Activated CD4-positive, alpha-beta T cell treated with anti-CD3 and anti-CD28 coated beads, Interleukin-2, amount 50 U/mL, for 1 hour (primary cell): Measurements from ENCODE around the gene CLCA4.
"Not testable (repeated sequence)": the region's sequence is repeated elsewhere in the genome, so short reads cannot be mapped to it uniquely, and the experiment has no call there.

Experiments used
- DNase-seq: peaks from one replicate; pipeline ENCODE4 v3.0.0-alpha.2; 2020

The CLCA4 gene

GRCh38 chr1:86537928-86538695 is 8.8 kb upstream of the CLCA4 start:
- no peak for DNase-seq

- DNase-seq: no peak
Observed at GRCh38 chr1:86538775-86539174, 8.1 kb upstream of the CLCA4 start.

DNA sequence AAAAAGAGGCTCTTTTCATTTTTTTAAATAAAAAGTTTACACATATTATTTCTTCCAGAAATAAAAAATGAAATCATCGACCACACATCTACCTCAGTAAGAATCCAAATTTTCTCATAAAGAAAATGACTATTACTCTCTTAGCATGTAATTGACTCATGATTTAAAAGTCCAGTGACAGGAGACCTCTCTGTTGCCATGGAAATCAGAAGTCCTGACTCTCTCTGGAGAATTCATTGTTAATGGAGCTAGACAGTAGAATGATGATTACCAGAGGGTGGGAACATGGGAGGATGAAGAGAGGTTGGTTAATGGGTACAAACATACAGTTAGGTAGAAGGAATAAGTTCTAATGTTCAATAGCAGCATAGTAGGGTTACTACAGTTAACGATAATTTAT is 5.0 kb upstream of the CLCA4 start:
- no peak for DNase-seq

- DNase-seq: no peak
Observed at GRCh38 chr1:86542631-86543030, 4.2 kb upstream of the CLCA4 start.

DNA sequence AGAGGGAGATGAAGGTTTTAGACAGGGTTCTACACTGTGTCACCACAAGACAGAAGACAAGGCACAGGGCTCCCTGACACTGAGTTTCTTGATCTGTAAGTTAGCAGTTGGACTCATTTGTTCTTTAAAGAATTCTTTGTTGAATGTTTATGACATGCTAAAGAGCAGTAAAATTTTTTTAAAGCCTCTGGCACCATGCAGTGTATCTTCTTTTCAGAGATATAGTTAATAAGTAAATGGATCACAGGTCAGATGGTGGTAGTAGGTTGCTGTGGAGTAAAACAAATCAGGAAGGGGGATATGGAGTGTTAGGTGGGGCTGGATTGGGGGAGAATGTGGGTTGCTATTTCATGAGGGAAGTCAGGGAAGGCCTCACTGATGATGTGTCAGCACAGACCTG is 2.0 kb downstream of the CLCA4 start:
- DNase-seq: no peak

DNA sequence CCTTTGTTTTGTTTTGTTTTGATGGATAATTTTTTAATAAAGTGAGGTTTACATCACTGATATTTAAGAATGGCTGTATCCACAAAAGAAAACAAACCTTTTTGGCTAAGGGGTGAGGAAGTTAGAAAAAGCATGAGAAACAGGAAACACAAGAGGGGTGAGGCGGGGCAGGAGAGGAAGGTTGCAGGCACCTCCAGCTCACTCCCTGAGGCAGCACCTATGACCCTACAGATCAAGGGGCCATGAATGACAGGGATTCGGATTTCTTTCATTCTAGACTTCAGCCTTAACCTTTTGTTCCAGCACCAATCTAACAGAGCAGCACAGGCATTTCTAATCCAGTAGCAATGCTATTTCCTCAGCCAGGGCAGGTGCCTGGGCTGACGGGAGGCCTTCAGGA is 4.4 kb downstream of the CLCA4 start:
- DNase-seq: no peak

- DNase-seq: no peak
Observed at GRCh38 chr1:86552376-86552775, 5.5 kb downstream of the CLCA4 start.

GRCh38 chr1:86557739-86558138 is 10.9 kb downstream of the CLCA4 start:
- no peak for DNase-seq

- no peak for DNase-seq
Observed at GRCh38 chr1:86563849-86564248, 17.0 kb downstream of the CLCA4 start.

- DNase-seq: no peak
Observed at GRCh38 chr1:86567341-86567740, 20.5 kb downstream of the CLCA4 start.

GRCh38 chr1:86567878-86568277 is 21.0 kb downstream of the CLCA4 start:
- no peak for DNase-seq

DNA sequence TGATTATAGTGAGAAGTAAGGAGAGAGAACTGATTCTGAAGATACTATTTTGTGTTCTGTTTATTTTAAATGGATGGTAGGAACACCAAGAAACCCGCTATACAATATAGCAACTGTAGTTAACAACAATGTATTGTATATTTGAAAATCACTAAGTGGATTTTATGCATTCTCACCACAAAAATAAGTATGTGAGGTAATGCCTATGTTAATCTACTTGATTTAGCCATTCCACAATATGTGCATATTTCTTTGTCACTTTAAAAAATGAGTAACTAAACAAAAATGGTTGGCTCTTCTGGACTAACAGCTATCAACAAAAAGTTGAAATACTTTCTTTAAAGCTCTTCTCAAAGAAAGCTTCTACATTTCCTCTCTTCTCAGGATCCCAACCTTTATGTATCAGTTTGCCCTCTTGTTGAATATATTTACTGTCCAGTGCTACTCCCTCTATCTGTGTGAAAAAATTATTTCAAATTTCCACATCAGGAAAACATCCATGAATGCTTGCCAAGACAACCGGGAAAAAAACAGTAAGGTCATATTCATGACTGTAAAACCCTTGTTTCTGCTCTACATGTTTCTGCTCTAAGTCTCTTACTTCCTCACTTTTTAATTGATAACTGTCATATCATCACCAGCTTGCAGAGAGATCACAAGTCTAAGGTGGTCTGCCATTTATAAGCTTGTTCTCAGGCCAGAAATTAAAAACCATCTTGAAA is 27.0 kb downstream of the CLCA4 start:
- no peak for DNase-seq

- DNase-seq: no peak
Observed at GRCh38 chr1:86581231-86581630, 34.4 kb downstream of the CLCA4 start.

GRCh38 chr1:86582161-86582560 is 35.3 kb downstream of the CLCA4 start:
- DNase-seq: no peak

GRCh38 chr1:86583032-86583431 is 36.2 kb downstream of the CLCA4 start:
- no peak for DNase-seq

DNA sequence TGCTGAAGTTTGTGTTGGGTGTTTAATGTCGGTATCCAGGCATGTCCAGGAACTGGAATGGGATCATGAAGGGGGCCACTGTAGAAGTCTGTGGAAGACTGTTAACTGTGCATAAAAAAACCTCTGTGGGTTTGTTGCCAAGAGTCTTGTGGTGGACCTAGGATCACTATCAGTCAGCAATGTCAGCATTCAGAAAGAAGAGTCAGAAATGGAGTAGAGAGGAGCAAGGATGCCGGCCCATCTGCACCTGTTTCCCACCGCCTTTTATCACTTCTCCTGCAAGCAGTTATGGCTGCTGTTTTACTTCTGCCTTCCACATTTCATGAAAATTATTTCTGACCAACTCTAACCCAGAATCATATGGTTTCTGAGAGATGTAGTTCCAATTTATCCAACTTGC is 36.7 kb downstream of the CLCA4 start:
- DNase-seq: no peak

DNA sequence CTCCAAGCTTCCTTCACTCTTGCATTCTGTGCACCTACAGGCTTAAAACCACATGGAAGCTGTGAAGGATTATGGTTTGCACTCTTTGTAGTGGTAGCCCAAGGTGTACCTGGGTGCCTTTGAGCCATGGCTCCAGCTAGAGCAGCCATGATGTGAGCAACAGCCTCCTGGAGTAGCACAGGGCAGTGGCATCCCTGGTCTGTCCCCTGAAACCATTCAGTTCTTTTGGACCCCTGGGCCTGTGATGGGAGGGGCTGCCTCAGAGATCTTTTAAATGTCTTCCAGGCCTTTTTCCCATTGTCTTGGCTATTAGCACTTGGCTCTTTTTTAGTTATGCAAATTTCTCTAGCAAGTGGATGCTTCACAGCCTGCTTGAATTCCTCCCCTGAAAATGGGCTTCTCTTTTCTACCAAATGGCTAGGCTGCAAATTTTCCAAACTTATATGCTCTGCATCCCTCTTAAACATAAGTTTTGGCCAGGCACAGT is 47.4 kb downstream of the CLCA4 start:
- DNase-seq: no peak

DNA sequence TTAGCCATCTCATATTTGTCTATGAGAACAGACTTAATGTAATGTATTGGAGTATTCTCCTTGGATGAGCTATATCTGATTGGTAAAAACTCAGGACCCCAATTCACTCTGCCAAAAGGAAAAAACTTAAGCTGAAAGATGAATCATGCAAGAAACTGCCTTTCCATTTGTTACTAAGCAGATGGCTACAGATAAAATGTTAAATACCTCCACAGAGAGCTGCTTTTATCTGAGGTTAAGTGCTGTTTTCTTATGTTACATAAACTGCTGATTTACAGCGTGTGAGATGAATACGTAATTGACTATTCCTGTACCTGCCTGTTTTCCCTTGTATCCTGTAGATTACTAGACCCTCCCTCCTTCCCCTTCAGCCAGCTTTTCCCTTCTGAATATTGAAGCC is 49.3 kb downstream of the CLCA4 start:
- DNase-seq: no peak

DNA sequence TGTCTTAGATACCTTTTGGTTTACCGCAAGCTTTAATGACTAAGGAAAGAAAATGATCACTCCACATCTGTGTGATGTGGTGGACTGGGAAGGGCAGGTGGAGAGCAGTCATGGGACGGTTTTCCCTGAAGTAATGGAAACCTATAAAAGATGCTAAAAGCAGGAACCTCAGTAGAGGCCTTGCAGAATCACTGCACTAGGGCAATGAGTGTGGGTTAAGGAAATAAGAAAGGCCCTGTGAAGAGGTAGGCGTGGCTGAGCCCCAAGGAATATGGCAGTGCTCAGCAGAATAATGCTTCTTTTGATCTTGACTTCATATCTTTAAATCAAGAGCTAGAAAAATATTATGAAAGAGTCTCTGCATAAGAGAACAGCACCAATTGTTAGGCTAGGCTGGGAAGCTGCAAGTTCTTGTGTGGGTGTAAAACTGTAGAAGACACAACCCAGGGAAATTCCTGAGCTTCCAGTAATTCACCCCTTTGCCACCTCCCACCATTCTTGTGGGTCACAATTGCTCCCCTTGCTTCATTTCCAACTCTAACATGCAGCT is 49.9 kb downstream of the CLCA4 start:
- DNase-seq: no peak

- DNase-seq: not testable (repeated sequence)
Observed at GRCh38 chr1:86606080-86606479, 59.2 kb downstream of the CLCA4 start.

GRCh38 chr1:86616433-86616832 is 69.6 kb downstream of the CLCA4 start:
- no peak for DNase-seq

DNA sequence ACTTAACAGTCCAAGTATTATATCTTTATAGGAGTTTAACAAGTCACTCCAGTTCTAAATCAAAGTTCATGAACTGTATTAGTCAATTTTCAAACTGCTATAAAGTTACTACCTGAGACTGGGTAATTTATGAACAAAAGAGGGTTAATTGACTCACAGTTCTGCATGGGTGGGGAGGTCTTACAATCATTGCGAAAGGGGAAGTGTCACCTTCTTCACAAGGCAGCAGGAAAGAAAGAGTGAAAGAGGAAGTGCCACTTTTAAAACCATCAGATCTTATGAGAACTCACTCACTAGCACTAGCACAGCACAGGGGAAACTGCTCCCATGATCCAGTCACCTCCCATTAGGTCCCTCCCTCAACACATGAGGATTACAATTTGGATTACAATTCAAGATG is 70.0 kb downstream of the CLCA4 start:
- no peak for DNase-seq

GRCh38 chr1:86618358-86618757 is 71.5 kb downstream of the CLCA4 start:
- DNase-seq: no peak

DNA sequence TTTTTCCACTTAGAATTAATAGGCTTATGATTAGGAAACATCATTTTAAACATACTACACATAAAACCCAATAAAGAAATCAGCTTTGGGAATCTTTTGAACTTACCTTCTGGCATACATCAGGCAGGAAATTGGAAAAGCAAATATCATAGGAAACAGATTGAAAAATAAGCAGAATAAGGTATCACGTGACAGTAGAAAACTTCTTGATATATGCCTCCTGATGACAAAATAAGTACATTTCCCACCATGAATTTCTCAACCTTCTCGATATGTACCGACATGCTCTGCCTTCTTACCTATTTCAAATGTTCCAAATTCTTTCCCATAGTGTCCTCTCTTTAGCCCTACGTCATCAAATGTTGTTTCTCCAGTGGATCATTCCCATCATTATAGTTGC is 72.4 kb downstream of the CLCA4 start:
- no peak for DNase-seq
